IPS-18a (cell line): ENCODE results near the gene FREY1.

Experiments
- H3K27ac ChIP-seq: one replicate; pipeline ENCODE4 v1.5.1; 2013; ENCODE audit warnings: low read length
- H3K27me3 ChIP-seq: one replicate; pipeline ENCODE4 v1.6.1; 2013; ENCODE audit warnings: mild to moderate bottlenecking, low read length; ENCODE audit not compliant: control insufficient read depth, insufficient read depth
- H3K36me3 ChIP-seq: one replicate; pipeline ENCODE4 v1.6.1; 2013; ENCODE audit warnings: low read depth, low read length; ENCODE audit not compliant: control insufficient read depth
- H3K4me1 ChIP-seq: one replicate; pipeline ENCODE4 v1.6.1; 2013; ENCODE audit warnings: low read depth, low read length; ENCODE audit not compliant: control insufficient read depth
- H3K4me3 ChIP-seq: one replicate; pipeline ENCODE4 v1.5.1; 2013; ENCODE audit warnings: low read length
- H3K9ac ChIP-seq: one replicate; pipeline ENCODE4 v1.6.1; 2013; ENCODE audit warnings: mild to moderate bottlenecking, low read length, moderate library complexity
- H3K9me3 ChIP-seq: one replicate; pipeline ENCODE4 v1.6.1; 2013; ENCODE audit warnings: low read depth, low read length; ENCODE audit not compliant: control insufficient read depth

FREY1 gene

DNA sequence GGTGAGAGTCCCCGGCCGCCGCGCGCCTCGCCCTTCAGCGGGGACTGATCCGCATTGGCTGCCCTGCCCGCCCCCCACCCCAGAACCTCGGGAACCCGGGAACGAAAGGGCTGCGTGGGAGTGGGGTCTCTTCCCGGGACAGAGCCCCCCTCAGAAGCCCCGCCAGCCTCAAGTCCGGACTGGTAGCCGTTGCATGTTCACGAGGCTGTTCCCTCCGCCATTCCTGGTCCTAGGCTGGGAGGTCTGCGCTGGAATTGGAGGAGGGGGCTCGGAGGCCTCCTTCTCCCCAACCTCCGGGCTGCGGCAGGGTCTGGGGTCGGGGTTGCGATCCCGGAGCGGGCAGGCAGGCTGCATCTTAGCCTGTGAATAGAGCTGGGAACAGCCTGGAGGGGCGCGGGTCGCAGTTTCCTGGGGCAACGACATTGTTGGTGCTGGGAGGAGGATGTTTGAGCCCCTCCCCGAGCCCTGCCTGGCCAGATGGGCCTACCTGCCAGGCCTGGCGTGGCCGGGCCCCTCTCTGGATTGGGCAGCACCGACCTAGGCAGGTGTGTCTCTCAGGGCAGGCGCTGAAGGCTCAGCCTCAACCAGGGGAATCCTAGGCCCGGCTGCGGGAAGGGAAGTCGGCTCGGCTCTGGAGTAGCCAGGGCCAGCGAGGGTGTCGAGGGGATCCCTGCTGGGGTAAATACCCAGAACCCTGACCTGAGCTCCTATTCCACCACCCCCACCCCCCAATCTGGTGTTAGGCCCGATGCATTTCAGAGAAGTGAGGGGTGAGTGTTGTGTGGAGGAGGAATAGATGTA is 20.9 kb downstream of the FREY1 start:
- Histone ChIP-seq H3K27ac (no peak overlapping the region), H3K9me3 (no peaks in the 10 kb centered on the region), H3K4me3 (peak overlapping the region; percentile 66), H3K9ac (peak overlapping the region; percentile 25), H3K4me1 (no peaks in the 10 kb centered on the region), H3K36me3 (no peaks in the 10 kb centered on the region), H3K27me3 (peaks cover 4% of the 10 kb centered on the region)

GRCh38 chr11:45885274-45885920 is 21.7 kb downstream of the FREY1 start, which contains the start of gene MAPK8IP1:
MAPK8IP1 (plus strand) TSS chr11:45885651; CDS start chr11:45885821, 170 bp downstream.
- Histone ChIP-seq H3K9ac (peak within 1 kb of the TSS; percentile 25), H3K27me3 (peaks cover 4% of the 10 kb centered on the region), H3K4me3 (peak within 1 kb of the TSS; percentile 66), H3K36me3 (no peaks in the 10 kb centered on the region), H3K9me3 (no peaks in the 10 kb centered on the region), H3K4me1 (no peaks in the 10 kb centered on the region), H3K27ac (no peak within 1 kb of the TSS)

GRCh38 chr11:45884596-45885185 is 22.4 kb downstream of the FREY1 start:
- H3K4me3 ChIP-seq = peak overlapping the region; percentile 37
- no peaks in the 10 kb centered on the region for H3K9me3 ChIP-seq
- no peak overlapping the region for H3K27ac ChIP-seq
- peaks cover 4% of the 10 kb centered on the region for H3K27me3 ChIP-seq
- no peaks in the 10 kb centered on the region for H3K36me3 ChIP-seq
- H3K9ac ChIP-seq = no peak overlapping the region
- no peaks in the 10 kb centered on the region for H3K4me1 ChIP-seq

- Histone ChIP-seq H3K27me3 (peaks cover 4% of the 10 kb centered on the region), H3K9me3 (no peaks in the 10 kb centered on the region), H3K27ac (no peak overlapping the region), H3K4me3 (no peak overlapping the region), H3K9ac (no peak overlapping the region), H3K4me1 (peaks cover 2% of the 10 kb centered on the region), H3K36me3 (no peaks in the 10 kb centered on the region)
Observed at GRCh38 chr11:45881708-45882368, 25.2 kb downstream of the FREY1 start.

DNA sequence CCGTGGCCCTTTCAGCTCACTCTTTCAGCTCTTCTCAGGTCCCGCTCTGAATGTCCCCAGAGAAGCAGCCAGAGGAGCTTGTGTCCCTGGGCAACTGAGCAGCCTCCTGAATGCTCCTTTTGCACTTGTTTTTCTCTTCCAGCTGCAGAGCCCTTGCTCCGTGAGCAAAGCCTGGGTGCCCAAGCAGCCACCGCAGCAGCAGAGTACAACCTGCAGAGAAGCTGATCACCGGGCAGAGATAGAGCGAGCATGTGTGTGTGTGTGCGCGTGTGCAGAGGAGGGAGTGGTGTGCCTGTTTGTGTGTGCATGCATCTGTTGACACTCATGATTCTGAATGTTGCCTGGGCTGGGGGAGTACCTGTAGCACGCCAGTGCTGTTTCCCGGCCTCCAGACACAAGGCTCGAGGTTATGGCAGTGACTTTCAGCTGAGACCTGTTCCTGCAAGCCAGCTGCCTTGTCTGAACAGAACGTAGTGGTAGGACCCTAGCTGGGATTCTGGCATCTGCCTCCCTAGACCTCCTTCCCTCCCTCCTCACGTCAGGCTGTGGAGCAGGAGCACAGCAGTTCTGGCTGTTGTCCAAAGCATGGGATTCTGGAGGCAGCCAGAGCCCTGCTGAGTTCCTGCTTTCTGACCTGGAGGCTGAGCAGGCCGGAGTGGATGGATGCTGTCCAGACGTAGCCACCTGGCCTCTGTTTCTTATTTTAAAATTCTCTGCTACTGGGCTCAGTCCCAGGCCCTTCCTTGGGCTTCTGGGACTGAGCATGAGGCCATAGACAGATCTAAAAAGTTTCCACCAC is 26.1 kb downstream of the FREY1 start:
- Histone ChIP-seq H3K4me3 (no peak overlapping the region), H3K9me3 (no peaks in the 10 kb centered on the region), H3K36me3 (no peaks in the 10 kb centered on the region), H3K4me1 (peaks cover 10% of the 10 kb centered on the region), H3K9ac (no peak overlapping the region), H3K27me3 (no peaks in the 10 kb centered on the region), H3K27ac (no peak overlapping the region)

DNA sequence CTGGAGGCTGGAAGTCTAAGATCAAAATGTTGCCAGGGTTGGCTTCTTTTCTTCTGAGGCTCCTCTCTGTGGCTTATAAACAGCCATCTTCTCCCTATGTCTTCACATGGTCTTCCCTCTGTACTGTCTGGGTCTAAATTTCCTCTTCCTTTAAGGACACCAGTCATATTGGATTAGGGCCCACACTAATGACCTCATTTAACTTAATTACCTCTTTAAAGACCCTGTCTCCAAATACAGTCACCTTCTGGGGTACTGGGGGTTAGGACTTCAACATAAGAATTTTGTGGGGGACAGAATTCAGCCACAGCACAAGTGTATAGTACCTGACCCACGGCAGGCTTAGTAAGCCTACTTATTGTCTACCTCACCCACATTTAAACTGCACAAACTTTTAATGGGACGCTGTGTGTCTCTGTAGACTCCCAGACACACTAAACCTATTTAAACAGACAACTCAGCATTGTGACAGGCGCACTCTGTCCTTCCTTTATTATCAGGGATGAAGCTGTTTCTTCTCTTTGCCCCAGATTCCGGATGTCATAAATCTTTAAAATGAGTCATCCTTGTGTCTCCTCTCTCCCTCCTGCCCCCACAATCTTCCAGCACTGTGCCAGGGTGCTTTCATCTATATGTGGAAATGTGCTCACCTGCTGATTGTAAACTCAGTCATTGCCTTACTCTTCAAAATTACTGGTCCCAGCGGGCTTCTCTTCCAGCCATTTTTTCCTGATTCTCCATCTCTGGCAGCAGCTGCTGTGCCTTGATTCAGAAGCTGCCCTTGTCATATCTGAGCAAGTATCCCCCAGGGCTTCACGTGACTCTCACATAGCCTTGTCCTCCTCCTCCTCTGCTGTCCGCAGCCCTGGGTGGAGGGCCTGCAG is 27.0 kb downstream of the FREY1 start:
- Histone ChIP-seq H3K9ac (no peak overlapping the region), H3K27ac (no peak overlapping the region), H3K36me3 (no peaks in the 10 kb centered on the region), H3K27me3 (no peaks in the 10 kb centered on the region), H3K4me3 (no peak overlapping the region), H3K9me3 (no peaks in the 10 kb centered on the region), H3K4me1 (peaks cover 15% of the 10 kb centered on the region)

GRCh38 chr11:45877845-45878244 is 29.2 kb downstream of the FREY1 start:
- no peak overlapping the region for H3K4me3 ChIP-seq
- no peak overlapping the region for H3K9ac ChIP-seq
- no peaks in the 10 kb centered on the region for H3K27me3 ChIP-seq
- H3K9me3 ChIP-seq = no peaks in the 10 kb centered on the region
- no peaks in the 10 kb centered on the region for H3K36me3 ChIP-seq
- H3K27ac ChIP-seq = no peak overlapping the region
- peaks cover 19% of the 10 kb centered on the region for H3K4me1 ChIP-seq

GRCh38 chr11:45877221-45877620 is 29.9 kb downstream of the FREY1 start:
- H3K4me3 ChIP-seq = no peak overlapping the region
- no peak overlapping the region for H3K27ac ChIP-seq
- no peaks in the 10 kb centered on the region for H3K27me3 ChIP-seq
- H3K4me1 ChIP-seq = peaks cover 20% of the 10 kb centered on the region
- H3K9me3 ChIP-seq = no peaks in the 10 kb centered on the region
- no peak overlapping the region for H3K9ac ChIP-seq
- no peaks in the 10 kb centered on the region for H3K36me3 ChIP-seq

GRCh38 chr11:45876401-45876800 is 30.7 kb downstream of the FREY1 start:
- no peak overlapping the region for H3K4me3 ChIP-seq
- H3K9ac ChIP-seq = no peak overlapping the region
- H3K4me1 ChIP-seq = peaks cover 20% of the 10 kb centered on the region
- H3K27me3 ChIP-seq = no peaks in the 10 kb centered on the region
- no peaks in the 10 kb centered on the region for H3K9me3 ChIP-seq
- no peak overlapping the region for H3K27ac ChIP-seq
- no peaks in the 10 kb centered on the region for H3K36me3 ChIP-seq

GRCh38 chr11:45872651-45873356 is 34.3 kb downstream of the FREY1 start:
- no peak overlapping the region for H3K27ac ChIP-seq
- no peak overlapping the region for H3K9ac ChIP-seq
- H3K4me1 ChIP-seq = peaks cover 20% of the 10 kb centered on the region
- H3K4me3 ChIP-seq = no peak overlapping the region
- peaks cover 17% of the 10 kb centered on the region for H3K36me3 ChIP-seq
- H3K27me3 ChIP-seq = no peaks in the 10 kb centered on the region
- no peaks in the 10 kb centered on the region for H3K9me3 ChIP-seq
